Calu3 (cell line): ENCODE data around the gene RUNX2. TPM values are rescaled to one million over a fixed set of nuclear protein-coding genes. Genes with fewer than 3 reads are reported as not detected.

ENCODE experiments used
- BruUV-seq: library from RNA; stranded (reverse); fragments of 400-500 nt; replicated peaks from 2 replicates; lab custom pipeline; 2021; lab: Mats Ljungman, UMichigan
- CTCF ChIA-PET: fragments of 300-600 bp; sonication (Branson Sonifier 250); formaldehyde crosslinking; loops from one replicate; lab custom pipeline; 2022; ENCODE audit warnings: antibody characterized with exemption; lab: Charles Lee
- DNase-seq: peaks from one replicate; pipeline ENCODE4 v3.0.0; 2022
- H3K27ac Mint-ChIP-seq: one replicate; pipeline ENCODE4 v1.8.0; 2022; ENCODE audit warnings: mixed read lengths; ENCODE audit not compliant: unreplicated experiment
- H3K27me3 Mint-ChIP-seq: one replicate; pipeline ENCODE4 v1.8.0; 2022; ENCODE audit warnings: mixed read lengths; ENCODE audit not compliant: unreplicated experiment
- H3K36me3 Mint-ChIP-seq: one replicate; pipeline ENCODE4 v1.8.0; 2022; ENCODE audit warnings: mild to moderate bottlenecking, moderate library complexity, mixed read lengths; ENCODE audit not compliant: insufficient read depth, unreplicated experiment
- H3K4me1 Mint-ChIP-seq: one replicate; pipeline ENCODE4 v1.8.0; 2022; ENCODE audit warnings: mild to moderate bottlenecking, low read depth, mixed read lengths; ENCODE audit not compliant: unreplicated experiment
- H3K4me3 Mint-ChIP-seq: one replicate; pipeline ENCODE4 v1.8.0; 2022; ENCODE audit warnings: mild to moderate bottlenecking, low read depth, moderate library complexity, mixed read lengths; ENCODE audit not compliant: unreplicated experiment
- H3K9me3 Mint-ChIP-seq: one replicate; pipeline ENCODE4 v1.8.0; 2022; ENCODE audit warnings: low read depth, mixed read lengths; ENCODE audit not compliant: unreplicated experiment
- intact Hi-C: fragments of 100-400 bp; cut with micrococcal nuclease; formaldehyde crosslinking; loops from one replicate; pipeline ENCODE4 v1.10.0; 2022; ENCODE audit not compliant: unreplicated experiment
- total RNA-seq: library from RNA; stranded (reverse); gene quantifications from 2 replicates; pipeline ENCODE4 v1.2.3, GENCODE V29; 2022
- TF ChIP-seq, protein P1 (sequence below): fragments of 200-600 bp; IDR thresholded peaks from one replicate; pipeline ENCODE4 v1.8.0; 2022; ENCODE audit warnings: antibody characterized with exemption; ENCODE audit not compliant: unreplicated experiment

Gene RUNX2
- total RNA-seq, 1 experiment from 2014 or later: 0.54 TPM

DNA sequence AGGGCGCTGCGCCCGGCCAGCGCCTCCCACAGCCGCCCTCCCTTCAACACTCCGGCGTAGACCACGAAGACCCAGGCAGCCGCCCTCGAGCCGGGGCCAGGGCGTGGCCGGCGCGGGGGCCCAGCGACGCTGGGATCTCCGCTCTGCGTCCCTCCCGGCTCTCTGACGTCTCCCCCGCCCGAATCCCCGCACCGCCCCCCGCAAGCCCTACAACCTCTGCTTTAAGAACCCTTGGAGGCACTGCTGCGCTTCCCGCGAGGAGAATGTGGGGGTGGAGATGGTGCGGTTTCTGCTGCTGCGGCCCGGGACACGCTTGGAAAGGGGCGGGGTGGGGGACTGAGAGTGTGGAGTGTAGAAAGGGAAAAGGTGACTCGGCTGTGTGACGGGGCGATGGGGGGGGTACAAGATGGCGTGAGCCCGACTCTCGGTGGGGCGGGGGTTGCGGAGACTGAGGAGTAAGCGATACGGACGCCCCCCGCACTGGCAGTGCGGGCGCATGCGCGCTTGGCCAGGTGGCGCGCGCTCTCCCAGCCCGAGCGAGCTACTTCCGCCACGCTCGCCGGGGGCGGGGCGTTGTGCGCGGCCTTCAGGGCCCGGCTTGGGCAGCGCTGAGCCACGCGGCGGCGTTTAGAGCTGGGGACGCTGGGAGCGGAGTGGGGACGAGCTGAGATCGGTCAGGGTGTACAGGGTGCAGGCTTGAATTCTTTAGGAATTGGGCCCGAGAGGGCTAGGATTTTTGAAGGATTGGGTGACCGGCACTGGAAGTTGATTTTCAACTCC, 49.6 kb downstream of the RUNX2 start, which contains the start of gene SUPT3H:
Gene SUPT3H, minus strand, starts transcription at position 381 of the 780 bp plus-strand sequence.
- TF ChIP-seq, protein P1, sequence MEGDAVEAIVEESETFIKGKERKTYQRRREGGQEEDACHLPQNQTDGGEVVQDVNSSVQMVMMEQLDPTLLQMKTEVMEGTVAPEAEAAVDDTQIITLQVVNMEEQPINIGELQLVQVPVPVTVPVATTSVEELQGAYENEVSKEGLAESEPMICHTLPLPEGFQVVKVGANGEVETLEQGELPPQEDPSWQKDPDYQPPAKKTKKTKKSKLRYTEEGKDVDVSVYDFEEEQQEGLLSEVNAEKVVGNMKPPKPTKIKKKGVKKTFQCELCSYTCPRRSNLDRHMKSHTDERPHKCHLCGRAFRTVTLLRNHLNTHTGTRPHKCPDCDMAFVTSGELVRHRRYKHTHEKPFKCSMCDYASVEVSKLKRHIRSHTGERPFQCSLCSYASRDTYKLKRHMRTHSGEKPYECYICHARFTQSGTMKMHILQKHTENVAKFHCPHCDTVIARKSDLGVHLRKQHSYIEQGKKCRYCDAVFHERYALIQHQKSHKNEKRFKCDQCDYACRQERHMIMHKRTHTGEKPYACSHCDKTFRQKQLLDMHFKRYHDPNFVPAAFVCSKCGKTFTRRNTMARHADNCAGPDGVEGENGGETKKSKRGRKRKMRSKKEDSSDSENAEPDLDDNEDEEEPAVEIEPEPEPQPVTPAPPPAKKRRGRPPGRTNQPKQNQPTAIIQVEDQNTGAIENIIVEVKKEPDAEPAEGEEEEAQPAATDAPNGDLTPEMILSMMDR: no peak
- CTCF ChIA-PET: interaction anchor here (0.6 to 3.1 kb wide), 12 partner anchors 9 to 977 kb away, joined by 3 to 20 read pairs (median 4); no protein-coding TSS in a partner anchor
- Mint-ChIP-seq H3K4me3 (peak within 1 kb of the TSS; percentile 96), H3K4me1 (no peaks in the 10 kb centered on the region), H3K9me3 (no peaks in the 10 kb centered on the region), H3K27ac (peak within 1 kb of the TSS; percentile 97), H3K36me3 (peaks cover 19% of the 10 kb centered on the region), H3K27me3 (no peaks in the 10 kb centered on the region)
- intact Hi-C loops: loop anchor here (5.0 to 10.0 kb wide), 4 partner anchors 273 to 903 kb away; no protein-coding TSS in a partner anchor
- no TSS peak for BruUV-seq
- DNase-seq: peak; percentile 93

DNA sequence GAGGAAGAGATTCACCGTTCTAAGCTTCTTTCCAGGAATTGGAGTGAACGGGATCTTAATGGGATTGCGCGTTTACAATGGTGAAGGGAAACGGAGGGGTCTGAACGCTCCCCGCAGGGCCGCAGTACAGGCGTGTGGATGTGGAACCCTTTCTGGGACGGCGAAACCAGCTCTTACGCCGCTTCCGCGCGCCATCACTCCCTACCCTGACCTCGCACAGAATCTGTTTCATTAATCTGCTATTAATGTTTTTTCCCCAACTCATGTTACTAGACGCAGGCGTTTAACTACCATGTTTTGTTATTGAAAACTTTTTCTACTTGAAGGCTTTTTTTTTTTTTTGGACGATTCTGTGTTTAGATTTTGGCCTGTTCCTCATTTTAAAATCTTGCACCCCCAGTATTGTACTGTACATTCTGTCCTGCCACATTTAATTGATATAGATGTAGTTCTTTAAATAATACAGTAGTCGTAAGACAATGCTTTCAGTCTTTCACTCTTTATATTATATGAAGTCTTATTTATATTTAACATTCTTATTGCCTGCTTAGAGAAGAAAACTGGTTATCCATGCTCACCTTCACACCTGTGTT, 50.3 kb downstream of the RUNX2 start:
- peaks cover 19% of the 10 kb centered on the region for H3K36me3 Mint-ChIP-seq
- H3K9me3 Mint-ChIP-seq: no peaks in the 10 kb centered on the region
- peak overlapping the region; percentile 97 for H3K27ac Mint-ChIP-seq
- TSS peak; percentile 90 for BruUV-seq
- H3K4me1 Mint-ChIP-seq: no peaks in the 10 kb centered on the region
- CTCF ChIA-PET: interaction anchor here (0.6 to 3.1 kb wide), 11 partner anchors 8 to 978 kb away, joined by 3 to 20 read pairs (median 4); no protein-coding TSS in a partner anchor
- intact Hi-C loops: loop anchor here (5.0 to 10.0 kb wide), 4 partner anchors 274 to 904 kb away; no protein-coding TSS in a partner anchor
- DNase-seq: no peak
- TF ChIP-seq, protein P1: no peak
- peak overlapping the region; percentile 96 for H3K4me3 Mint-ChIP-seq
- H3K27me3 Mint-ChIP-seq: no peaks in the 10 kb centered on the region

DNA sequence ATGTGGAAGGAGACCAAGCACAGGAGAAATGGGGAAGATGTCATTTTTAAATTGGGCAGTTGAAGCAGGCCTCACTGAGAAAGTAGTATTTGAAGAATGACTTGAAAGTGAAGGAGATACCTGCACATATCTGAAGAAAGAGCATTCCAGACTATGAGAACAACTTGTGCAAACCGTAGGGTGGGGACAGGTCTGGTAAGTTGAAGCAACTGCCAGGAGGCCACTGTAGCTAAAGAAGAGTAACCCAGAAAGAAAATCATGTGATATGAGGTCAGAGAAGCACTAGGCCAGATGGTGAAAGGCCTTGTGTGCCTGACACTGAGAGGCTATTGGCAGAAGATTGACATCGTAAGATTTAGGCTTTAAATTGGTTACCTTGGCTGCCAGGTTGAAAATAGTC, 54.3 kb downstream of the RUNX2 start:
- DNase-seq: no peak
- no peak overlapping the region for H3K27ac Mint-ChIP-seq
- no peaks in the 10 kb centered on the region for H3K27me3 Mint-ChIP-seq
- H3K4me3 Mint-ChIP-seq: no peak overlapping the region
- CTCF ChIA-PET: no interaction called here
- no peaks in the 10 kb centered on the region for H3K9me3 Mint-ChIP-seq
- H3K4me1 Mint-ChIP-seq: no peaks in the 10 kb centered on the region
- peaks cover 13% of the 10 kb centered on the region for H3K36me3 Mint-ChIP-seq
- TF ChIP-seq, protein P1: no peak
- BruUV-seq: no TSS peak
- intact Hi-C loops: no loop called here

DNA sequence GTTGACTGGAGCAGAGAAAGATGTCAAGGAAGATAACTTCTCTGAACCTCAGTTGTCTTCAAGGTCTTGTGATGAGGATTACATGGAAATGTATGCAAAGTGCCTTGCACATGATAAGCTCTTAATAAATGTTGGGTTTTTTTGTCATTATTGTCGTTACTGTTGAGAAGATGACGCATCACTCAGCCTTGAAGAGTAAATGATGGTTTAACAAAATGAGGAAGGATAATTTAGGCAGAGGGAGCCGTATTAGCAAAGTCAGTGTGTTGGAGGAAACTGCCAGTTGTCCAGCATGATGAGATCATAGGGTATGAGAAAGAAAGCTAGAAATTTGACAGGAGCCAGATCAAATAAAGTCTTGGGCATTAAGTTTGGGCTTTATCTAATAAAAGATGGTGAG, 58.4 kb downstream of the RUNX2 start:
- BruUV-seq: no TSS peak
- no peaks in the 10 kb centered on the region for H3K9me3 Mint-ChIP-seq
- intact Hi-C loops: no loop called here
- H3K4me3 Mint-ChIP-seq: no peak overlapping the region
- no peak for DNase-seq
- no peaks in the 10 kb centered on the region for H3K36me3 Mint-ChIP-seq
- TF ChIP-seq, protein P1: no peak
- H3K27me3 Mint-ChIP-seq: no peaks in the 10 kb centered on the region
- H3K27ac Mint-ChIP-seq: no peak overlapping the region
- peaks cover 9% of the 10 kb centered on the region for H3K4me1 Mint-ChIP-seq
- CTCF ChIA-PET: interaction anchor here (0.7 kb wide), 1 partner anchor 8 kb away, joined by 6 read pairs; no protein-coding TSS in a partner anchor
